ENCODE measurements around the gene RAB1B.

RAB1B gene

DNA sequence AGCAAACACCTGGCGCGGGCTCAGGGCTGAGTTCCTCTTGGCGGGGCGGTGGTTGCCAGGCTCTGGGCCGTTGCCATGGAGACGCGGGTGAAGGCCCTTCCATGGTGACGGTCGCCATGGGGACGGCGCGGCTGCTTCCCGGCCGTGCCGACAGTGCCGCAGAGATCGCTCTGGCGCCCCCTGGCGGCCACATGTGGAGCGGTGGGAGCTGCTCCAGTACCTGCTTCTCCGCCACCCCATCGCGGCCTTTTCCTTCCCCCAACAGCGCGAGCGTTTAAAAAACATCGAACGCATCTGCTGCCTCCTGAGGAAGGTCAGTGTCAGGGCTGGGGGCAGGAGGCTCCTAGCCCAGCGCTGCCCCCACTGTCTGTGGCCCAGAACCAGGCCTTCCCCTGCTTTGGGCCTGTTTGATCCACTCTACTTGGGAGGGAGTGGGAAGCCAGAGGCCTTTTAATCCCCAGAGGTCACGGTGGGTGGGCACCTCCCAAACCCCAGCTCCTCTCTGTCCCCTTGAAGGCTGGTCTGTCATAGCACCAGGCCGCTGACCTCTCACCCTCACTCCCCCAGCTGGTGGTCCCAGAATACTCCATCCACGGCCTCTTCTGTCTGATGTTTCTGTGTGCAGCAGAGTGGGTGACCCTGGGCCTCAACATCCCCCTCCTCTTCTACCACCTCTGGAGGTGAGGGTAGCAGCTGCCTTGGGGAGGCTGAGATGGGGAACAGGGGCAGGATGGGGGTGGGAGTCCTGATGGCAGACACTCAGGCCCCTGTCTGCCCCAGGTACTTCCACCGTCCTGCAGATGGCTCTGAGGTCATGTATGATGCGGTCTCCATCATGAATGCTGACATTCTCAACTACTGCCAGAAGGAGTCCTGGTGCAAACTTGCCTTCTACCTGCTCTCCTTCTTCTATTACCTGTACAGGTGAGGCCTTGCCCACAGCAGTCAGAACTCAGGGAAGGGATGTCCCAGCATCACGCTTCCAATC lies 14.3 kb downstream of the RAB1B start:
- H3K36me3 ChIP-seq (ENCODE audit: control insufficient read depth in 2 of 2, insufficient read depth in 2 of 2, low read length in 2 of 2): peaks cover 6 to 9% of the 10 kb centered on the region in 2 donors
- no peak overlapping the region for H3K9ac ChIP-seq (ENCODE audit: low read depth in 1 of 2, low read length in 2 of 2)
- H3K4me3 ChIP-seq (ENCODE audit: low read length in 2 of 2): no peak overlapping the region

DNA sequence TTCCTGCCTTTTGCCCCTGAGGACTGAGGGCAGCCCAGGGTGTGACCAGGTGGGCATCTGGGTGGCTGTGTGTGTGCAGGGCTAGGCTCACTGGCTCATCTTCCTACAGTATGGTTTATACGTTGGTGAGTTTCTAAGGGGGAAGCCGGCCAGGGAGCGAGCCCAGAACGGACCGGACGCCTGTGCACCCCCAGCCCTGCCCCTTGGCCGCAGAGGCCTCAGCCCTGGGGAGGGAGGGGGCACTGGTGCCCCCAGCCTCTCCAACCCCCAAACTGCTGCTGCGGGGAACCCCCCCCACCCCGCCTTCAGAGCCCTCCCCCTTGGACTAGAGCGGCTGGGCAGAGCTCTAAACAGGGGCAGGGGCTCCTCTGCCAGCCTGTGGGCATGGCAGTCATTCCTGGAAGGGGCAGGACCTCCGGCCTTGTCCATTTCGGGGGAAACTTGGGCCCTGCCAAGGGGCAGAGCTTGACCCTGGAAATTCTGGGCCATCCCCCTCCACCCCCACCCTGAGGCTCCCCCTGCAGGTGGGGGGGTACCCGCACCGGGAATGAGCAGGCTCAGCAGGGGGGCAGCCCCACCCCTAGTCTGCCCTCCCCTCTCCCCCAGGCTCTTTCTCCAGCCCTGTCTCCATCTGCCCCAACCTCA lies 15.1 kb downstream of the RAB1B start:
- Histone ChIP-seq H3K4me3 (ENCODE audit: low read length in 2 of 2) (no peak overlapping the region), H3K4me1 (ENCODE audit: control insufficient read depth in 2 of 2, insufficient read depth in 2 of 2, low read length in 2 of 2) (peaks cover 16% of the 10 kb centered on the region in 2 donors), H3K9me3 (ENCODE audit: control insufficient read depth in 2 of 2, low read length in 2 of 2) (no peaks in the 10 kb centered on the region), H3K9ac (ENCODE audit: low read depth in 1 of 2, low read length in 2 of 2) (no peak overlapping the region), H3K27me3 (ENCODE audit: control insufficient read depth in 2 of 2, insufficient read depth in 2 of 2, low read length in 2 of 2) (no peaks in the 10 kb centered on the region), H3K36me3 (ENCODE audit: control insufficient read depth in 2 of 2, insufficient read depth in 2 of 2, low read length in 2 of 2) (peaks cover 6 to 9% of the 10 kb centered on the region in 2 donors), H3K27ac (ENCODE audit: low read depth in 2 of 2, low read length in 2 of 2) (no peak overlapping the region)

More for the DNA sequence above, 14.3 kb downstream of the RAB1B start:
- H3K4me1 ChIP-seq (ENCODE audit: control insufficient read depth in 2 of 2, insufficient read depth in 2 of 2, low read length in 2 of 2): peaks cover 8 to 9% of the 10 kb centered on the region in 2 donors
- H3K27ac ChIP-seq (ENCODE audit: low read depth in 2 of 2, low read length in 2 of 2): peak overlapping the region in 1 of 2 donors; percentile 4
- no peaks in the 10 kb centered on the region for H3K27me3 ChIP-seq (ENCODE audit: control insufficient read depth in 2 of 2, insufficient read depth in 2 of 2, low read length in 2 of 2)
- H3K9me3 ChIP-seq (ENCODE audit: control insufficient read depth in 2 of 2, low read length in 2 of 2): no peaks in the 10 kb centered on the region

DNA sequence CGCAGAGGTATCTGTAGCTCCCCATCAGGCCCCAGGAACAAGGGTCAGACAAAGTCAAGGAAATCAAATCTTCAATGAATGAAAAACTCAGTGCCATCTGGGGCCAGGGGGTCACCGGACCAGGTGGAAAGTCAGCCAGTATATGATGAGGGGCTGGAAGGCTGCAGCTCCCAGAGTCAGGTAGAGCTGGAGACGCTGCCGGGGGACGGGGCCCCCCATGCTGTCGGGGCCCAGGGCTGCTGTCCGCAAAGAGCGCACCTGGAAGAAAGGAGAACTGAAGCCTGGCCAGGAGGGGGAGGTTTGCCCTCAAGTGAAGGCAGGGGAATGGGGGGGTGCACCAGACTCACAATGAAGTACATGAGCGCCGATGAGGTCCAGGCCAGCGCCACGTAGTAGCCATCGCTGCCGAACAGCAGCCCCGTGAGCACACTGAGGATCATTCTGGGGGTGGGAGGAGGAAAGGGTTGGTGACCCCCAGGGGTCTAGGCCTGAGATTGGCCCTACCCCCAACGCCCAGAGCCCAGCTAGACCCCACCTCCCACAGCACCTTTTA lies 16.2 kb downstream of the RAB1B start:
- Histone ChIP-seq H3K4me1 (ENCODE audit: control insufficient read depth in 2 of 2, insufficient read depth in 2 of 2, low read length in 2 of 2) (peaks cover 18% of the 10 kb centered on the region in 2 donors), H3K4me3 (ENCODE audit: low read length in 2 of 2) (no peak overlapping the region), H3K9ac (ENCODE audit: low read depth in 1 of 2, low read length in 2 of 2) (no peak overlapping the region), H3K9me3 (ENCODE audit: control insufficient read depth in 2 of 2, low read length in 2 of 2) (no peaks in the 10 kb centered on the region), H3K27me3 (ENCODE audit: control insufficient read depth in 2 of 2, insufficient read depth in 2 of 2, low read length in 2 of 2) (no peaks in the 10 kb centered on the region), H3K27ac (ENCODE audit: low read depth in 2 of 2, low read length in 2 of 2) (no peak overlapping the region), H3K36me3 (ENCODE audit: control insufficient read depth in 2 of 2, insufficient read depth in 2 of 2, low read length in 2 of 2) (peaks cover 6 to 9% of the 10 kb centered on the region in 2 donors)

DNA sequence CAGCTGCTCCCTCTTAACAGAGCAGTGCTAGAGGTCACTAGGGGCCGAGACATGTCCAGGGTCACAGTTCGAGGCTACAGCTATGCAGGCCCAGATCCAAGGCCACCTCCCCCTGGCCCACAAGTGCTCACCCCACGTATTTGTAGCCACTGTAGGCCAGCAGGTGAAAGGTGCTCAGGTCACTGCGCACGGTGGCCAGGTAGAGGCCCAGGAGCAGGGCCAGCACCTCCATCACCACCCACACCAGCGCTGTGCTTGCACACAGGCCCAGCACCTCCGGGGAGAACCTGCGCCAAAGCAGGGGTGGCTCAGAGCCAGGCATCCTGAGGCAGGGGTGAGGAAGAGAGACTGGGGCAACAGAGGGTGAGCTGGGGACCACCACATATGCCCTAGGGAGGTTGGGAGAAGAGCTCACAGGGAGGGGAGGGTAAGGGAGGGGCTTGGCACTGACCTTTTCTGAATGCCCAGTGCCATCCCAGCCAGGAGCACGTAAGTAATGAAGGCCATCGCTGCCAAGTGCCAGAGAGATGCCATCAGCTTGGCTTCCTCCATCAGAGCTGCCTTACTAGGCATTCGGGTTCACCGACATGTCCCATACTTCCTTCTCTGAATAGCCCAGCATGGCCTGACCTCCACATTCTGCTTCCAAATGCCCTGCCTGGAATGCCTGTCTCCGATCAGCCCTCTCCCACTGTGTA lies 17.0 kb downstream of the RAB1B start:
- Histone ChIP-seq H3K27me3 (ENCODE audit: control insufficient read depth in 2 of 2, insufficient read depth in 2 of 2, low read length in 2 of 2) (no peaks in the 10 kb centered on the region), H3K27ac (ENCODE audit: low read depth in 2 of 2, low read length in 2 of 2) (no peak overlapping the region), H3K9me3 (ENCODE audit: control insufficient read depth in 2 of 2, low read length in 2 of 2) (no peaks in the 10 kb centered on the region), H3K36me3 (ENCODE audit: control insufficient read depth in 2 of 2, insufficient read depth in 2 of 2, low read length in 2 of 2) (peaks cover 6 to 9% of the 10 kb centered on the region in 2 donors), H3K4me3 (ENCODE audit: low read length in 2 of 2) (no peak overlapping the region), H3K4me1 (ENCODE audit: control insufficient read depth in 2 of 2, insufficient read depth in 2 of 2, low read length in 2 of 2) (peaks cover 25 to 26% of the 10 kb centered on the region in 2 donors), H3K9ac (ENCODE audit: low read depth in 1 of 2, low read length in 2 of 2) (no peak overlapping the region)

DNA sequence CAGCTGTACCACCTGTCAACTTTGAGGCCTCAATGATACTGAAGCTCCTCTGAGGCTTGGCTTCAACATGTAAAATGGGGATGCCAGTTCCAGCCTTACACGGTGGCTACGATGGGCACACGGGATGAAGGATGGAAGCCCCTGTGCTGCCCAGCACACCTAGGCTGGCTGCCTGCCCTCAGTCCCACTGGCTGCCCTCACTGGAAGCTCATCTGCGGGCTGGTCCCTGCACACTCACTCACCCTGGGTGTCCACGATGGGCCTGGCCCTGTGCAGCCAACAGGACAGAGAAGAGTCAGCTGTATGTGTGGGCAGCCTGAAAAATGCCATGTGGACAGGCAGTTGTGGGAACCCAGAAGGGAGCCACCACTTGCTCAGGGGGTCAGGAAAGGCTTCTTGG lies 18.3 kb downstream of the RAB1B start:
- no peak overlapping the region for H3K9ac ChIP-seq (ENCODE audit: low read depth in 1 of 2, low read length in 2 of 2)
- no peaks in the 10 kb centered on the region for H3K9me3 ChIP-seq (ENCODE audit: control insufficient read depth in 2 of 2, low read length in 2 of 2)
- H3K27ac ChIP-seq (ENCODE audit: low read depth in 2 of 2, low read length in 2 of 2): no peak overlapping the region
- peaks cover 25 to 26% of the 10 kb centered on the region in 2 donors for H3K4me1 ChIP-seq (ENCODE audit: control insufficient read depth in 2 of 2, insufficient read depth in 2 of 2, low read length in 2 of 2)
- peaks cover 6 to 9% of the 10 kb centered on the region in 2 donors for H3K36me3 ChIP-seq (ENCODE audit: control insufficient read depth in 2 of 2, insufficient read depth in 2 of 2, low read length in 2 of 2)
- no peak overlapping the region for H3K4me3 ChIP-seq (ENCODE audit: low read length in 2 of 2)
- H3K27me3 ChIP-seq (ENCODE audit: control insufficient read depth in 2 of 2, insufficient read depth in 2 of 2, low read length in 2 of 2): peaks cover 5 to 6% of the 10 kb centered on the region in 2 donors

DNA sequence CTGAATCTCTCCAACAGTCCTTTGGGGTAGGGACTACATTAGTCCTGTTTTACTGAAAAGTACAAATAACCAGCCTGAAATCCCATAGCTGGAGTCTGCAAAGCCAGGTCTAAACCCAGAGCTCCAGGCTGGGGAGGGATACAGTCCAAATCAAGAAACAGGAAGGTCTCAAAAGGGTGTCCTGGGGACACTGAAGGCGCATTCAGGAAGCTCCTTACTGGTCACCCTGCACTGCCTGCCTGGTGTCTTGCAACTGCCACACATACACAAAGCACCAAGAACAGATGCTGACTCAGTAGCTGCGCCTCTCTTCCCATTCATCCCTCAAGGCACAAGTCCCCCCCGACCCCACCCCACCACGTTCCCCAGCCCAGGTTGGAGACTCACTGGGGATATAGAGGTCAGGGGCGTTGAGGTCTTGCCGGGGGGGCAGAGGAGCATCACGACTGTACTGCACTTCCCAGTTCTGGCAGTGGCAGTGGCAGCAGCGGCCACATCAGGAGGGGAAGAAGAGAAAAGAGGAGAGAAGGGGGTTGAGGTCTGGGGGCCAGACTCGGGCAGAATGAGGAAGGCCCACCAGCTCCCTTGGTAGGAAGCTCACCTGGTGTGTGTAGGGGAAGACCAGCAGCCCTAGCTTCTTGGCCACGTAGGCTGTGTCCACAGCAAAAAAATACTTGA lies 18.9 kb downstream of the RAB1B start:
- Histone ChIP-seq H3K4me3 (ENCODE audit: low read length in 2 of 2) (peak overlapping the region in 1 of 2 donors; percentile 94), H3K27ac (ENCODE audit: low read depth in 2 of 2, low read length in 2 of 2) (no peak overlapping the region), H3K4me1 (ENCODE audit: control insufficient read depth in 2 of 2, insufficient read depth in 2 of 2, low read length in 2 of 2) (peaks cover 22 to 25% of the 10 kb centered on the region in 2 donors), H3K36me3 (ENCODE audit: control insufficient read depth in 2 of 2, insufficient read depth in 2 of 2, low read length in 2 of 2) (peaks cover 6 to 9% of the 10 kb centered on the region in 2 donors), H3K9ac (ENCODE audit: low read depth in 1 of 2, low read length in 2 of 2) (peak overlapping the region in 1 of 2 donors; percentile 94), H3K27me3 (ENCODE audit: control insufficient read depth in 2 of 2, insufficient read depth in 2 of 2, low read length in 2 of 2) (peaks cover 6 to 8% of the 10 kb centered on the region in 2 donors), H3K9me3 (ENCODE audit: control insufficient read depth in 2 of 2, low read length in 2 of 2) (no peaks in the 10 kb centered on the region)

DNA sequence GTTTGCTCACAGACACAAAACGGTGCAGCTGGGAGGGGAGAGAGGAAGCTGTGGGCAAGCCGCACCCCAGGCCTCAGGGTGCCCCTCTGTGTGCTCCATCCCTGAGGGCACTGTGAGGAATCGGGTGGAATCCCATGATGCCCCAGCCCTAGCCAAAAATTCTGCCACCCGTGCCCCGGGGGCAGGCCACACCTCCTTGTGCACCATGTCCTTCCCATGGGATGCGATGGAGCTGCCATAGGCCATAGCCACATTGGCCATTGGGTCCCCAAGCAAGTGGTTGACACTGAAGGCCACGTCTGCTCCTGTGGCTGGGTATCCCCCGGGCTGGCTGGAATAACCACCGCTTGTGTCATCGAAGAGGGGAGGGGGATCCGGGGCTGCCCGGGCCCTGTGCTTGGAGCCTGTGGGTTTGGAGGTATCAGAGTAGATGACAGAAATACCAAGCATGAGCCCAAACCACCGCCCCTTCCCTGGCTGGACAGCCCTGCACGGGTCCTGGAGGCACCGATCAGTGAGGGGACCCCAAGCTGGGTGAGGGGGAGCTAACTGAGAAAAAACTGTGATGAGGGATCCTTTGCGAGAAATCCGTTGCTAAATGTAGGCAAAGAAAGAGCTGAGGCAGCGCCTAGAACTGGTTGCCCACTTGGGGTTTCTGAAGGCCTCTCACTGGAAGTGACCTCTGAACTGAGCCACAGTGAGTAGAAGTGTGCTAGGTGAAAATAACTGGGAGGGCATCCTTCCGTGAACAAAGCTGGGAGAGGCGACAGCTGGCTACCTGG lies 19.6 kb downstream of the RAB1B start:
- H3K27ac ChIP-seq (ENCODE audit: low read depth in 2 of 2, low read length in 2 of 2): peak overlapping the region; percentile 96 to 97
- peaks cover 18 to 21% of the 10 kb centered on the region in 2 donors for H3K4me1 ChIP-seq (ENCODE audit: control insufficient read depth in 2 of 2, insufficient read depth in 2 of 2, low read length in 2 of 2)
- H3K9me3 ChIP-seq (ENCODE audit: control insufficient read depth in 2 of 2, low read length in 2 of 2): no peaks in the 10 kb centered on the region
- H3K9ac ChIP-seq (ENCODE audit: low read depth in 1 of 2, low read length in 2 of 2): peak overlapping the region; percentile 93 to 94
- peaks cover 13 to 15% of the 10 kb centered on the region in 2 donors for H3K27me3 ChIP-seq (ENCODE audit: control insufficient read depth in 2 of 2, insufficient read depth in 2 of 2, low read length in 2 of 2)
- peak overlapping the region; percentile 88 to 94 for H3K4me3 ChIP-seq (ENCODE audit: low read length in 2 of 2)
- peaks cover 6 to 9% of the 10 kb centered on the region in 2 donors for H3K36me3 ChIP-seq (ENCODE audit: control insufficient read depth in 2 of 2, insufficient read depth in 2 of 2, low read length in 2 of 2)

DNA sequence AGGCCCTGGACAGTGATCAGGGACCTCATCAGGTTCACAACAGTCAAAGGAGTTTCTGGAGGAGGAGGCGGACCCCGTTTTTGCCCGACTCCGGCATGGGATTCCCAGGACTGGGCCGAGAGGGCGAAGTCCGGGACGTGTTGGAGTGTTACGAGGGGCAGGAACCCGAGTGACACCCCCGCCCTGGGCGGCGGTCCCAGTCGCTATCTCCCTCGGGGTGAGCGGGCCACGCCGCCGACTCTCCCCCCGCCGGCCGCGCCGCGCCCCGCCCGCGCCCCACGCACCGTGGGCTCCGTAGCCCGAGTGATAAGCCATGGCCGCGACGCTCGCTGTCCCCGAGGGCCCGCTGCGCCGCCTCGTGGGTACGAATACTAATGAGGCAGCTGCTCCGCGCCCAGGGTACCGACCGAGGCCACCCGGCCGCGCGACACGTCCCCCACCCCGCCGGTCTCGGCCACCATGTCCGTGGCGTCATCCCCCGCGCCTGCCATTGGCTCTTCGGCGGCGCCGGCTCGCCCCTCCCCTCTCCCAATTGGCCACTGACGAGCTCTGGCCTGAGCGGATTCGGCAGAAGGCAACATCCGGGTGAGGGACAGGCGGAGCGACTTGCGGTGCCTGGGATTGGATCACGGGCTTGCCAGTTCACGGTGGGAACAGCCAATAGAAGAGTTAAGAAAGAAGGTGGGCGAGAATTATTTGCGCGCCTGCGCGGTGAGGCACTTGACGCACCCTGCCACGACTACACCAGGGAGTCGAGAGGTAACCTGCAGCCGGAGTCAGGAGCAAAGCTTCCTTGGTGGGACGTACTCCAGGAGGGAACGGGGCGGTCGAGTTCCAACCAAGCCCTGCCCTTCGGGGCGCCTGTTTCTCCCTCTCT lies 20.5 kb downstream of the RAB1B start, which contains the start of gene YIF1A:
Gene YIF1A, minus strand, starts transcription at position 473 of the 877 bp plus-strand sequence. Its CDS starts 158 bp downstream, at position 315.
- H3K9ac ChIP-seq (ENCODE audit: low read depth in 1 of 2, low read length in 2 of 2): peak within 1 kb of the TSS; percentile 93 to 94

More for the DNA sequence above, 20.5 kb downstream of the RAB1B start, which contains the start of gene YIF1A:
- Histone ChIP-seq H3K4me1 (ENCODE audit: control insufficient read depth in 2 of 2, insufficient read depth in 2 of 2, low read length in 2 of 2) (peaks cover 18 to 21% of the 10 kb centered on the region in 2 donors), H3K9me3 (ENCODE audit: control insufficient read depth in 2 of 2, low read length in 2 of 2) (no peaks in the 10 kb centered on the region), H3K27ac (ENCODE audit: low read depth in 2 of 2, low read length in 2 of 2) (peak within 1 kb of the TSS; percentile 96 to 97), H3K4me3 (ENCODE audit: low read length in 2 of 2) (peak within 1 kb of the TSS; percentile 88 to 94), H3K36me3 (ENCODE audit: control insufficient read depth in 2 of 2, insufficient read depth in 2 of 2, low read length in 2 of 2) (peaks cover 6 to 9% of the 10 kb centered on the region in 2 donors), H3K27me3 (ENCODE audit: control insufficient read depth in 2 of 2, insufficient read depth in 2 of 2, low read length in 2 of 2) (peaks cover 17 to 22% of the 10 kb centered on the region in 2 donors)
